Epithelial cell of proximal tubule (primary cell): ENCODE data around the gene SCPEP1. TPM values are rescaled to one million over a fixed set of nuclear protein-coding genes. Genes with fewer than 3 reads are reported as not detected.
A peak's percentile ranks its signal among the peaks of the same experiment; 100 is the strongest.

Experiments
- DNase-seq: peaks from one replicate; pipeline ENCODE4 v3.0.0-alpha.2; 2011; ENCODE audit warnings: low read depth
- H3K4me3 ChIP-seq: 2 replicates; pipeline ENCODE4 v1.5.1; 2011; ENCODE audit warnings: low read depth, mild to moderate bottlenecking, low read length
- total RNA-seq: library from RNA; depleted of rRNA; stranded (reverse); fragments of >200 nt; gene quantifications from 2 replicates; pipeline ENCODE4 v1.2.3, GENCODE V29; 2015
- TF ChIP-seq, protein P1 (sequence below): conservative IDR thresholded peaks from 2 replicates; pipeline ENCODE4 v1.5.1; 2012; ENCODE audit warnings: low read depth, mild to moderate bottlenecking, low read length

The SCPEP1 gene, protein sequence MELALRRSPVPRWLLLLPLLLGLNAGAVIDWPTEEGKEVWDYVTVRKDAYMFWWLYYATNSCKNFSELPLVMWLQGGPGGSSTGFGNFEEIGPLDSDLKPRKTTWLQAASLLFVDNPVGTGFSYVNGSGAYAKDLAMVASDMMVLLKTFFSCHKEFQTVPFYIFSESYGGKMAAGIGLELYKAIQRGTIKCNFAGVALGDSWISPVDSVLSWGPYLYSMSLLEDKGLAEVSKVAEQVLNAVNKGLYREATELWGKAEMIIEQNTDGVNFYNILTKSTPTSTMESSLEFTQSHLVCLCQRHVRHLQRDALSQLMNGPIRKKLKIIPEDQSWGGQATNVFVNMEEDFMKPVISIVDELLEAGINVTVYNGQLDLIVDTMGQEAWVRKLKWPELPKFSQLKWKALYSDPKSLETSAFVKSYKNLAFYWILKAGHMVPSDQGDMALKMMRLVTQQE
- total RNA-seq, result 9.2 and 14.3 TPM in 2 replicates

DNA sequence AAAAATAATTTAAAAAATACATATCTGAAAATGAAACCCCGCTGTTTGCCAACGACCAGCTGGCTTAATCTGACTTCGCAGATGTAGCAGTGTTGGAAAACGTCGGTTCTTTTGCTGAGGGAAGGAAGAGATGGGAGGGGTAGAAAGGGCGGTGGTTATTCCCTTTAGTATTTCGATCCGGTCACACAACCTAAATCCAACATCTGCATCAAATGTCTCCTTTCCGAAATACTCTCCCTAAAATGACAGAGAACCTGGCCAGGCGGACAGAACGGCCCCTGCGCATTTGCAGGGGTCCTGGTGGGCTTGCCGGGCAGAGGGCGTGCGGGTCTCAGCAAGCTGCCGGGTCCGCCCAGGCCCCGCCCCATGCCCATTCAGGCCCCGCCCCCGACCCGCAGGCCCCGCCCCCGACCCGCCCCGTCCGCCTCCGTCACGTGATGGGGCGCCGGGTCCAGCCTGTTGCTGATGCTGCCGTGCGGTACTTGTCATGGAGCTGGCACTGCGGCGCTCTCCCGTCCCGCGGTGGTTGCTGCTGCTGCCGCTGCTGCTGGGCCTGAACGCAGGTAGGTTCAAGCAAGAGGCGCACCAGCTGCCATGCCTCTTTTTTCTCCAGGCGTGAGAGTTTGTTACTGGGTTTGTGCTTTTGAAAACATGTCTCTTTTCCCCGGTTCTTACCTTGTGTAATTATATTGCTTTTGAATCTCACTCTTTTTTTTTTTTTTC is at the start of gene SCPEP1:
Gene SCPEP1, plus strand, starts transcription at position 459 of the 723 bp plus-strand sequence. Its CDS starts 29 bp downstream, at position 488.
- TF ChIP-seq, protein P1, sequence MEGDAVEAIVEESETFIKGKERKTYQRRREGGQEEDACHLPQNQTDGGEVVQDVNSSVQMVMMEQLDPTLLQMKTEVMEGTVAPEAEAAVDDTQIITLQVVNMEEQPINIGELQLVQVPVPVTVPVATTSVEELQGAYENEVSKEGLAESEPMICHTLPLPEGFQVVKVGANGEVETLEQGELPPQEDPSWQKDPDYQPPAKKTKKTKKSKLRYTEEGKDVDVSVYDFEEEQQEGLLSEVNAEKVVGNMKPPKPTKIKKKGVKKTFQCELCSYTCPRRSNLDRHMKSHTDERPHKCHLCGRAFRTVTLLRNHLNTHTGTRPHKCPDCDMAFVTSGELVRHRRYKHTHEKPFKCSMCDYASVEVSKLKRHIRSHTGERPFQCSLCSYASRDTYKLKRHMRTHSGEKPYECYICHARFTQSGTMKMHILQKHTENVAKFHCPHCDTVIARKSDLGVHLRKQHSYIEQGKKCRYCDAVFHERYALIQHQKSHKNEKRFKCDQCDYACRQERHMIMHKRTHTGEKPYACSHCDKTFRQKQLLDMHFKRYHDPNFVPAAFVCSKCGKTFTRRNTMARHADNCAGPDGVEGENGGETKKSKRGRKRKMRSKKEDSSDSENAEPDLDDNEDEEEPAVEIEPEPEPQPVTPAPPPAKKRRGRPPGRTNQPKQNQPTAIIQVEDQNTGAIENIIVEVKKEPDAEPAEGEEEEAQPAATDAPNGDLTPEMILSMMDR, result no peak
- no peak for DNase-seq
- H3K4me3 ChIP-seq, result peak within 1 kb of the TSS; percentile 60

DNA sequence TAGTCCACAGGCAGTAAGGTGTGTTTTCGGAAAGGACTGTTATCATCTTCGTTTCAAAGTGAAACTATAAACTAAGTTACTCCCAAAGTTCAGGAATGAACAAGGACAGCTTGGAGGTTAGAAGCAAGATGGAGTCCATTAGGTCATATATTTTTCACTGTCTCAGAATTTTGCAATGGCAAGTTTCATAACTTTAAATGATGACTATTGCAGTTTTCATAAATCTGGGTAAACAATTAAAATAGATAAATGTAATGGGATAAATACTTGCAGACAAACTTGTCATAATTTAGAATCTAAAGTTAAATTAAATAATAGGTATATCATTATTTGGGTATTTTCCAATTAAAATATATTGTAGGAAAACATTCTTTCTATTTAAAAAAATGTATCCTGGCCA is 49.3 kb upstream of the SCPEP1 start:
- TF ChIP-seq, protein P1, result no peak
- no peak for DNase-seq
- no peak overlapping the region for H3K4me3 ChIP-seq

DNA sequence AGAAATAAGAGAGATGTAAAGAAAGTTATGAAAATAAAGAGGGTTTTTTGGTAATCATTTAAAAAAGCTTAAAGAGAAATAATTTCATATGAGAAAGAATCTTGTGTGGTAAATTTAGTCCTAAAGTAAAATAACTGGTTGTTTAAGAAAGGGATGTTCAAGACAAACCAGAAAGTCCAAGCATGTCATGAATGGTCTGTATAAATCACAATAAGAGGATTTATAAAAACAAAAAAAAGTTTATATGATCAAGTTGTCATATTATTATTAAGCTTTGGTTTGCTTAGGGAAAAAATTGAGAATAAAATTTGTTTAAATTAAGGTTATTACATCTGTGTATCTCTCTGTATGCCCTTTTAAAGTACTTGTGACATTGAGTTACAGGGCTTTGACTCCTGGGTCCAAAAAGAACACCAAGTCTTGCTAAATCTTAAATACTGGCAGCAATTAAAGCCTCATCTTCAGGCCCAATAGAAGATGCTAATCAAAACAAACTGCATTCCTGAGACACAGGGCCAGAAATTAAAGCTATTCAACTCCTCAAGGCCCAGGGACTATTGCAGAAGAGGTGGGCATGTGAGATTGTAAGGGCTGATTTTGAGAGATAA is 48.5 kb upstream of the SCPEP1 start:
- TF ChIP-seq, protein P1, result no peak
- DNase-seq, result no peak
- no peak overlapping the region for H3K4me3 ChIP-seq

GRCh38 chr17:56930739-56931337 is 47.1 kb upstream of the SCPEP1 start:
- no peak for DNase-seq
- TF ChIP-seq, protein P1, result no peak
- no peak overlapping the region for H3K4me3 ChIP-seq

GRCh38 chr17:56933151-56933745 is 44.7 kb upstream of the SCPEP1 start:
- TF ChIP-seq, protein P1, result no peak
- no peak for DNase-seq
- no peak overlapping the region for H3K4me3 ChIP-seq

- no peak for DNase-seq
- TF ChIP-seq, protein P1, result no peak
- no peak overlapping the region for H3K4me3 ChIP-seq
These were observed 44.1 kb upstream of the SCPEP1 start for GRCh38 chr17:56933868-56934267.
